ENCODE results near the gene TREML2. TPM values are rescaled to one million over a fixed set of nuclear protein-coding genes. Genes with fewer than 3 reads are reported as not detected.

Gene TREML2
- total and polyA plus RNA-seq, 2 of the 8 experiments (the other 6 are each of a cell fraction or from before 2014, with no cell fraction given), result 0.09 to 0.18 TPM

GRCh38 chr6:41156001-41156400 is 44.9 kb downstream of the TREML2 start:
- no peak overlapping the region for H4K91ac ChIP-seq (replicated peaks; ENCODE audit: insufficient read length, low read length)
- 84% methylated on average over 4 of the region's 4 CpGs; no CpG with 5 or more reads in 1 of the 2 experiments for WGBS, 2 experiments (ENCODE audit: extremely low coverage in 1 of 2, insufficient coverage in 1 of 2, insufficient read length in 1 of 2, insufficient replicate concordance in 2 of 2, low coverage in 1 of 2, low lambda C conversion rate in 2 of 2, missing lambda C conversion rate in 1 of 2)
- H3K56ac ChIP-seq (replicated peaks; ENCODE audit: insufficient read length, low read depth, low read length), result no peak overlapping the region
- H4K20me1 ChIP-seq (replicated peaks in 1 of 2; ENCODE audit: control insufficient read depth in 1 of 2, insufficient read depth in 2 of 2, low read length in 2 of 2), result no peaks in the 10 kb centered on the region
- H3K4ac ChIP-seq (replicated peaks; ENCODE audit: insufficient read length, low read depth, low read length), result no peak overlapping the region
- H3K23ac ChIP-seq (ENCODE audit: insufficient read length), result no peak overlapping the region
- H3K4me3 ChIP-seq (ENCODE audit: extremely low read depth in 1 of 4, insufficient read depth in 2 of 4, low read depth in 3 of 4, low read length in 4 of 4), result no peak overlapping the region
- FAIRE-seq (no peak), DNase-seq (ENCODE audit: low read depth in 1 of 2, low spot score in 2 of 2) (no peak)
- no peak overlapping the region for H2BK12ac ChIP-seq (ENCODE audit: low read depth, low read length)
- H2BK15ac ChIP-seq (ENCODE audit: low read length), result no peak overlapping the region
- no peak overlapping the region for H2AK5ac ChIP-seq (ENCODE audit: low read depth, low read length)
- ChIA-PET CTCF (ENCODE audit: partially characterized antibody) (interaction anchor here (0.6 kb wide), 1 partner anchor 67 kb away, joined by 3 read pairs; no protein-coding TSS in a partner anchor), POLR2A (ENCODE audit: partially characterized antibody) (no interaction called here)
- no peaks in the 10 kb centered on the region for H3K27me3 ChIP-seq (replicated peaks in 1 of 4; ENCODE audit: control insufficient read depth in 3 of 4, extremely low read depth in 1 of 4, insufficient read depth in 3 of 4, low read length in 3 of 4)
- no peak overlapping the region for H2BK20ac ChIP-seq (ENCODE audit: low read length)
- no peak overlapping the region for H3K27ac ChIP-seq (ENCODE audit: low read depth, low read length)
- no peaks in the 10 kb centered on the region for H3K36me3 ChIP-seq (ENCODE audit: control insufficient read depth in 2 of 4, insufficient read depth in 4 of 4, low read length in 3 of 4)
- H3K79me2 ChIP-seq (ENCODE audit: control insufficient read depth in 1 of 2, insufficient read depth in 2 of 2, low read length in 2 of 2), result no peaks in the 10 kb centered on the region
- no peak overlapping the region for H3K14ac ChIP-seq (ENCODE audit: insufficient read length)
- no peak overlapping the region for H3K4me2 ChIP-seq (ENCODE audit: insufficient read depth in 1 of 2, low read depth in 2 of 2, low read length in 2 of 2)
- no peak overlapping the region for H2BK120ac ChIP-seq (replicated peaks; ENCODE audit: low read depth, low read length)
- TF ChIP-seq KDM1A (IDR thresholded peaks at IDR 0.05; ENCODE audit: borderline replicate concordance, low read length) (no peak), SIRT6 (IDR thresholded peaks at IDR 0.05; ENCODE audit: low read length) (no peak), KDM4A (IDR thresholded peaks at IDR 0.05; ENCODE audit: low read depth, low read length, severe bottlenecking) (no peak)
- H4K5ac ChIP-seq (ENCODE audit: insufficient read length, low read depth, low read length), result no peak overlapping the region
- no peak overlapping the region for H3K18ac ChIP-seq (ENCODE audit: extremely low read depth, low read length)
- no peak overlapping the region for H4K8ac ChIP-seq (ENCODE audit: extremely low read depth, insufficient read depth, low read length)
- H3K23me2 ChIP-seq (ENCODE audit: low read depth, low read length), result no peaks in the 10 kb centered on the region
- H2AFZ ChIP-seq (ENCODE audit: low read length), result no peak overlapping the region
- no peaks in the 10 kb centered on the region for H3K9me3 ChIP-seq (ENCODE audit: insufficient read depth in 2 of 2, low read depth in 1 of 2, low read length in 1 of 2)
- no peak overlapping the region for H2BK5ac ChIP-seq (ENCODE audit: low read depth, low read length)
- H3K4me1 ChIP-seq (replicated peaks in 1 of 4; ENCODE audit: control insufficient read depth in 3 of 4, insufficient read depth in 4 of 4, low read length in 3 of 4), result peaks cover 0 to 6% (median 0%) of the 10 kb centered on the region in 4 experiments; a peak in 1 of 7 replicates
- no peaks in the 10 kb centered on the region for H3K79me1 ChIP-seq (ENCODE audit: low read depth, low read length)
- H3K9ac ChIP-seq (replicated peaks in 1 of 4; ENCODE audit: extremely low read depth in 1 of 4, low read depth in 3 of 4, low read length in 3 of 4), result no peak overlapping the region
